Smooth muscle cell (in vitro differentiated cells): ENCODE measurements around the gene HEPHL1. TPM values are rescaled to one million over a fixed set of nuclear protein-coding genes. Genes with fewer than 3 reads are reported as not detected.
"Not testable (repeated sequence)": the region's sequence is repeated elsewhere in the genome, so short reads cannot be mapped to it uniquely, and the experiment has no call there.

Experiments
- DNase-seq: peaks from one replicate; lab custom pipeline; 2025; ENCODE audit not compliant: unreplicated experiment; lab: John Stamatoyannopoulos, UW
- H2AFZ ChIP-seq: fragments of 200-600 bp; sonication (generic); 2 replicates; pipeline ENCODE4 v1.6.0; 2016; ENCODE audit warnings: antibody characterized with exemption, low read depth, mild to moderate bottlenecking
- H3F3A ChIP-seq: fragments of 200-600 bp; sonication (generic); 2 replicates; pipeline ENCODE4 v1.6.0; 2017; ENCODE audit warnings: antibody characterized with exemption, low read depth
- H3K27ac ChIP-seq: fragments of 200-600 bp; sonication (generic); 2 replicates; pipeline ENCODE4 v1.5.1; 2016; ENCODE audit warnings: low read depth, mild to moderate bottlenecking
- H3K27me3 ChIP-seq: fragments of 200-600 bp; sonication (generic); 2 replicates; pipeline ENCODE4 v1.6.1; 2016; ENCODE audit warnings: low read depth, mild to moderate bottlenecking
- H3K36me3 ChIP-seq: fragments of 200-600 bp; sonication (generic); 2 replicates; pipeline ENCODE4 v1.5.1; 2016; ENCODE audit warnings: low read depth
- H3K4me1 ChIP-seq: fragments of 200-600 bp; sonication (generic); 2 replicates; pipeline ENCODE4 v1.5.1; 2016; ENCODE audit warnings: low read depth
- H3K4me2 ChIP-seq: fragments of 200-600 bp; sonication (generic); 2 replicates; pipeline ENCODE4 v1.6.0; 2016; ENCODE audit warnings: mild to moderate bottlenecking
- H3K4me3 ChIP-seq: fragments of 200-600 bp; sonication (generic); 2 replicates; pipeline ENCODE4 v1.5.1; 2016; ENCODE audit warnings: mild to moderate bottlenecking
- H3K79me2 ChIP-seq: fragments of 200-600 bp; sonication (generic); 2 replicates; pipeline ENCODE4 v1.6.0; 2016; ENCODE audit warnings: low read depth, mild to moderate bottlenecking
- H3K9ac ChIP-seq: fragments of 200-600 bp; sonication (generic); 2 replicates; pipeline ENCODE4 v1.6.0; 2016; ENCODE audit warnings: low read depth
- H3K9me3 ChIP-seq: fragments of 200-600 bp; sonication (generic); replicated peaks from 2 replicates; pipeline ENCODE4 v1.5.1; 2016; ENCODE audit warnings: low read depth
- H4K20me1 ChIP-seq: fragments of 200-600 bp; sonication (generic); 2 replicates; pipeline ENCODE4 v1.6.0; 2016; ENCODE audit warnings: low read depth
- CTCF ChIP-seq: fragments of 200-600 bp; sonication (generic); IDR thresholded peaks from 2 replicates; pipeline ENCODE4 v1.5.1; 2017; ENCODE audit warnings: borderline replicate concordance, mild to moderate bottlenecking, antibody characterized with exemption; ENCODE audit not compliant: insufficient read depth, poor library complexity, severe bottlenecking
- WGBS: methylation state at CpG from one replicate; pipeline ENCODE4 v1.1.7; 2016; ENCODE audit warnings: low lambda C conversion rate; 5-methylcytosine and 5-hydroxymethylcytosine counted together
- polyA plus RNA-seq: library from polyadenylated mRNA; unstranded; fragments of >200 nt; fragmentation: Nextera tagmentation; extraction: Ambion mirVana; gene quantifications from 2 replicates; pipeline ENCODE4 v1.2.1, GENCODE V29; 2016
- total RNA-seq: library from RNA; depleted of rRNA; stranded (reverse); fragments of >200 nt; gene quantifications from 2 replicates; pipeline ENCODE4 v1.2.3, GENCODE V29; 2014

Gene HEPHL1
- total RNA-seq (0.13 and 0.49 TPM in 2 replicates), polyA plus RNA-seq (0.21 and 0.48 TPM in 2 replicates)

GRCh38 chr11:94020777-94021481, at the start of gene HEPHL1:
TSS of gene HEPHL1 (plus strand) at chr11:94021354. CDS start at chr11:94021369, 15 bp downstream.
- Histone ChIP-seq H3K9me3 (no peaks in the 10 kb centered on the region), H3K79me2 (no peaks in the 10 kb centered on the region), H3K27me3 (no peaks in the 10 kb centered on the region), H3K27ac (peak within 1 kb of the TSS; percentile 62), H2AFZ (peak within 1 kb of the TSS; percentile 39), H3K4me1 (no peaks in the 10 kb centered on the region), H3K4me2 (peak within 1 kb of the TSS; percentile 48), H3F3A (peaks cover 7% of the 10 kb centered on the region), H4K20me1 (no peaks in the 10 kb centered on the region), H3K36me3 (no peaks in the 10 kb centered on the region), H3K9ac (peak within 1 kb of the TSS; percentile 13), H3K4me3 (no peak within 1 kb of the TSS)
- DNase-seq = no peak
- no peak for TF ChIP-seq CTCF
- 46% methylated on average over 11 of the region's 11 CpGs for WGBS

- Histone ChIP-seq H3K9me3 (peaks cover 3% of the 10 kb centered on the region), H4K20me1 (no peaks in the 10 kb centered on the region), H2AFZ (no peak overlapping the region), H3F3A (no peaks in the 10 kb centered on the region), H3K27me3 (no peaks in the 10 kb centered on the region), H3K79me2 (no peaks in the 10 kb centered on the region), H3K4me1 (no peaks in the 10 kb centered on the region), H3K4me2 (no peak overlapping the region), H3K27ac (no peak overlapping the region), H3K9ac (no peak overlapping the region), H3K4me3 (no peak overlapping the region), H3K36me3 (no peaks in the 10 kb centered on the region)
- WGBS = 83% methylated on average over 2 of the region's 2 CpGs
- TF ChIP-seq CTCF = no peak
- no peak for DNase-seq
Observed at GRCh38 chr11:93972790-93973189, 48.4 kb upstream of the HEPHL1 start.

GRCh38 chr11:93973322-93974051, 47.7 kb upstream of the HEPHL1 start:
- H3K9me3 ChIP-seq, H3K4me2 ChIP-seq: not testable (repeated sequence)

GRCh38 chr11:93974759-93975158, 46.4 kb upstream of the HEPHL1 start:
- H3K4me2 ChIP-seq = no peak overlapping the region
- DNase-seq = no peak
- no peak for TF ChIP-seq CTCF

More at GRCh38 chr11:93973322-93974051, 47.7 kb upstream of the HEPHL1 start:
- H3K79me2 ChIP-seq, H3K4me3 ChIP-seq, H3F3A ChIP-seq, H3K27me3 ChIP-seq, H4K20me1 ChIP-seq, H2AFZ ChIP-seq, H3K27ac ChIP-seq, H3K36me3 ChIP-seq, DNase-seq, H3K4me1 ChIP-seq, H3K9ac ChIP-seq: not testable (repeated sequence)
- WGBS = 77% methylated on average over 7 of the region's 7 CpGs

GRCh38 chr11:93976577-93977254, 44.4 kb upstream of the HEPHL1 start:
- not testable (repeated sequence) for H3K9ac ChIP-seq, H2AFZ ChIP-seq, H3K4me2 ChIP-seq, H3K36me3 ChIP-seq, H3K9me3 ChIP-seq, H3K27me3 ChIP-seq, H3K4me3 ChIP-seq, H4K20me1 ChIP-seq, H3K79me2 ChIP-seq, DNase-seq, H3K27ac ChIP-seq, H3K4me1 ChIP-seq, H3F3A ChIP-seq
- 92% methylated on average over 3 of the region's 3 CpGs for WGBS

More at GRCh38 chr11:93974759-93975158, 46.4 kb upstream of the HEPHL1 start:
- H2AFZ ChIP-seq = no peak overlapping the region
- no peak overlapping the region for H3K27ac ChIP-seq
- H3K79me2 ChIP-seq = no peaks in the 10 kb centered on the region
- peaks cover 3% of the 10 kb centered on the region for H3K9me3 ChIP-seq
- H3F3A ChIP-seq = no peaks in the 10 kb centered on the region
- no peaks in the 10 kb centered on the region for H4K20me1 ChIP-seq
- no peaks in the 10 kb centered on the region for H3K4me1 ChIP-seq
- no peaks in the 10 kb centered on the region for H3K27me3 ChIP-seq
- no peak overlapping the region for H3K9ac ChIP-seq
- H3K36me3 ChIP-seq = no peaks in the 10 kb centered on the region
- no peak overlapping the region for H3K4me3 ChIP-seq
